HEK293 (cell line): ENCODE results near the gene TDRD3.
"Not testable (repeated sequence)": the region's sequence is repeated elsewhere in the genome, so short reads cannot be mapped to it uniquely, and the experiment has no call there.

ENCODE experiments used
- CTCF ChIP-seq: fragments of 450-650 bp; formaldehyde crosslinking; IDR thresholded peaks from 2 replicates; pipeline ENCODE4 v1.5.1; 2016; ENCODE audit warnings: missing biosample characterization, missing genetic modification characterization
- ZNF776 ChIP-seq: fragments of 450-650 bp; formaldehyde crosslinking; IDR thresholded peaks from 2 replicates; pipeline ENCODE4 v1.5.0; 2017; ENCODE audit warnings: missing biosample characterization, missing genetic modification characterization, borderline replicate concordance

- TF ChIP-seq ZNF776; CTCF (tag by site-specific recombination): not testable (repeated sequence)
Observed at GRCh38 chr13:60407852-60408251, 10.8 kb downstream of the TDRD3 start.
